ELR (cell line): ENCODE results near the gene CDK14.
A peak's percentile ranks its signal among the peaks of the same experiment; 100 is the strongest.
"Not testable (repeated sequence)": the region's sequence is repeated elsewhere in the genome, so short reads cannot be mapped to it uniquely, and the experiment has no call there.

ENCODE experiments used
- DNase-seq: peaks from one replicate; pipeline ENCODE4 v3.0.0-alpha.2; 2015; ENCODE audit warnings: low read depth

The CDK14 gene

GRCh38 chr7:90719155-90719554 is 123.0 kb downstream of the CDK14 start:
- no peak for DNase-seq

- DNase-seq, result peak; percentile 52
These were observed 125.1 kb downstream of the CDK14 start for GRCh38 chr7:90720984-90721760.

GRCh38 chr7:90721869-90722431 is 125.8 kb downstream of the CDK14 start:
- no peak for DNase-seq

GRCh38 chr7:90723233-90723632 is 127.1 kb downstream of the CDK14 start:
- DNase-seq, result no peak

- no peak for DNase-seq
These were observed 127.7 kb downstream of the CDK14 start for GRCh38 chr7:90723866-90724265.

- DNase-seq, result peak; percentile 55
These were observed 130.0 kb downstream of the CDK14 start for GRCh38 chr7:90726120-90726519.

GRCh38 chr7:90726623-90727022 is 130.5 kb downstream of the CDK14 start:
- DNase-seq, result peak; percentile 45

GRCh38 chr7:90727412-90727811 is 131.3 kb downstream of the CDK14 start:
- DNase-seq, result no peak

GRCh38 chr7:90728568-90728967 is 132.4 kb downstream of the CDK14 start:
- no peak for DNase-seq

- not testable (repeated sequence) for DNase-seq
These were observed 139.6 kb downstream of the CDK14 start for GRCh38 chr7:90735611-90736280.

- no peak for DNase-seq
These were observed 140.2 kb downstream of the CDK14 start for GRCh38 chr7:90736316-90736715.

GRCh38 chr7:90736968-90737939 is 141.1 kb downstream of the CDK14 start:
- no peak for DNase-seq

GRCh38 chr7:90738249-90738648 is 142.1 kb downstream of the CDK14 start:
- DNase-seq, result no peak

- no peak for DNase-seq
These were observed 143.6 kb downstream of the CDK14 start for GRCh38 chr7:90739716-90740115.

GRCh38 chr7:90740386-90740785 is 144.3 kb downstream of the CDK14 start:
- DNase-seq, result no peak

- DNase-seq, result no peak
These were observed 147.5 kb downstream of the CDK14 start for GRCh38 chr7:90743626-90744025.

- DNase-seq, result no peak
These were observed 151.4 kb downstream of the CDK14 start for GRCh38 chr7:90747516-90747915.

GRCh38 chr7:90749262-90749661 is 153.1 kb downstream of the CDK14 start:
- DNase-seq, result no peak

- DNase-seq, result peak; percentile 36
These were observed 153.7 kb downstream of the CDK14 start for GRCh38 chr7:90749774-90750173.

- DNase-seq, result no peak
These were observed 155.5 kb downstream of the CDK14 start for GRCh38 chr7:90751595-90751994.

GRCh38 chr7:90752051-90752450 is 155.9 kb downstream of the CDK14 start:
- peak; percentile 81 for DNase-seq

- no peak for DNase-seq
These were observed 158.9 kb downstream of the CDK14 start for GRCh38 chr7:90755041-90755440.
